Spleen (tissue), 7 donors: ENCODE data around the gene SPON1.

Experiments used
- CTCF ChIP-seq, 11 experiments: fragments of 200-600 bp in 7 of 11; fragments of 450-650 bp in 4 of 11; sonication (generic) in 4 of 11; IDR thresholded peaks in 8 of 11; conservative IDR thresholded peaks in 3 of 11; 1 replicate in 7 of 11; 2 replicates in 4 of 11; pipeline versions ENCODE4 v1.4.0 to v1.8.0; 2016 to 2021; ENCODE audit warnings: antibody characterized with exemption in 11 of 11, inconsistent platforms in 4 of 11, mild to moderate bottlenecking in 1 of 11
- POLR2A ChIP-seq, 3 donors: fragments of 450-650 bp; IDR thresholded peaks; one replicate each; pipeline ENCODE4 v1.5.1; 2017; ENCODE audit warnings: antibody characterized with exemption in 3 of 3, mild to moderate bottlenecking in 1 of 3
- POLR2AphosphoS5 ChIP-seq, 3 donors: sonication (generic); formaldehyde crosslinking; IDR thresholded peaks; one replicate each; pipeline ENCODE4 v1.5.1; 2017; ENCODE audit warnings: antibody characterized with exemption in 3 of 3
- donor health status: DM: no; HTN: no; CAD: no; lungs with moderate emphysema.
- donor health status: DM: no; HTN: no; CAD: no.
- donor health status: DM: no; HTN: no; CAD: no.

DNA sequence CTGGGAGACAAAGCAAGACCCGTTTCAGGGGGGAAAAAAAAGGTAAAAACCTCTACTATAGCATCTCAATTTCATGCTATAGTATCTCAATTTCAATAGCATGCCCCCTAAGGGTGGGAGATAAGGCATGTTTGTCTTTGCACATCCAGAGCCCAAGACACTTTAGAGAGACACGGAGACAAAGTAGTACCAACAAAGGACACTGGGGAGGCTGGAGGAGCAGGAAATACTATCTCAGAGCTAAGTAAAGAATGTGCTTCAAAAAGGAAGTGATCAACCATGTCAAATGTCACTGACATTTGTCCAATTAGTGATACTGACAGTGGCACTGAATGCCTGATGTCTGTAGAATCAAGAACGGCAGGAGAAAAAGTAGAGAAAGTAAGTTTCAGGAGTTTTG lies 327.9 kb downstream of the SPON1 start:
- no peak for TF ChIP-seq CTCF (IDR thresholded peaks at IDR 0.05 in 8 of 11, conservative IDR thresholded peaks at IDR 0.05 in 3 of 11)
- TF ChIP-seq POLR2AphosphoS5 (IDR thresholded peaks at IDR 0.05) = no peak
- TF ChIP-seq POLR2A (IDR thresholded peaks at IDR 0.05) = no peak
